Nephron progenitor cell (in vitro differentiated cells): Measurements from ENCODE around the gene SPATS2.

ENCODE experiments used
- DNase-seq: peaks from one replicate; pipeline ENCODE4 v3.0.0; 2021
- H3K27ac Mint-ChIP-seq: 2 replicates; pipeline ENCODE4 v1.8.0; 2021; ENCODE audit warnings: mild to moderate bottlenecking, moderate library complexity, mixed read lengths
- H3K27me3 Mint-ChIP-seq: 2 replicates; pipeline ENCODE4 v1.8.0; 2021; ENCODE audit warnings: mild to moderate bottlenecking, low read depth, mixed read lengths; ENCODE audit not compliant: poor library complexity
- H3K36me3 Mint-ChIP-seq: 2 replicates; pipeline ENCODE4 v1.8.0; 2021; ENCODE audit warnings: low read depth, mixed read lengths
- H3K4me1 Mint-ChIP-seq: 2 replicates; pipeline ENCODE4 v1.8.0; 2021; ENCODE audit warnings: mixed read lengths
- H3K4me3 Mint-ChIP-seq: 2 replicates; pipeline ENCODE4 v1.8.0; 2021; ENCODE audit warnings: mild to moderate bottlenecking, moderate library complexity, mixed read lengths
- H3K9me3 Mint-ChIP-seq: 2 replicates; pipeline ENCODE4 v1.8.0; 2021; ENCODE audit warnings: mild to moderate bottlenecking, moderate library complexity, mixed read lengths
- CTCF ChIP-seq: fragments of 200-600 bp; sonication (generic); IDR thresholded peaks from 2 replicates; pipeline ENCODE4 v1.5.0; 2021; ENCODE audit warnings: antibody characterized with exemption

The SPATS2 gene

DNA sequence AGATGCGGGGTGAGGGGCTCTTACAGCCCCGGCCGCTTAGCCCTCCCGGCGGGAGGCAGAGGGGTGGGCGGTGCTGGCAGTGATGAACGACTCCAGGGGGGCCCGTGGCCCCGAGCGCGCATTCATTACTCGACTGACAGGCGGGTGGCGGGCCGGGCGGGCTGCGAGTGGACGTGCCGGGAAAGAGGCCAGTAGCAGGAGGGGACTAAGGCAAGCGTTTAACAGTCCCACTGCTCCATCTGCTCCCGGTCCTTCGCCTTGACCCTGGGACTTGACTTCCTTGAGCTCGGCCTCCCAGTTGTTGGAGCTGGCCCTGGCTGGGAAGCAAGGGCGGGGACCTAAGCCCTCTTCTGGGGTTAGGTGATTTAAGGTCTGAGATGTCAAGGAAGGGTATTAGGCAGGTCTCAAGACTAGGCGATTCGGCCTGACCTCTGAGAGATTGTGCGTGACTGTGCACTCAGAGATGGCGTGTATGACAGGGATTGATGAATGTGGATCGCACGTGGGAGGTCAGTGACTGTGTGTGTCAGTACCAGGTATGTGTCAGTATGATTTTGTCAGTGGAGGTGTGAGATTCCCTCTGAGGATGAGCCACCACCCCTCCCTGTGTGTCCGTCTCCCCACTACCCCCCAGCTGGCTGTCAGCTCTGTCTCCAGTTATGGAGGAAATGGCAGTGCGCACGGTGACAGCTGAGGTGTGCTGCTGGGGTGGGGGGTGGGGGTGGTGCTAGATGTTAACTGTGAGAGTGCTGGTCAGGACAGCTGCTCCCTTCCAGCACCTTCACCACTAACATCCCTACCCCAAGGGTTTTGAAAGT is 24.1 kb upstream of the SPATS2 start:
- peaks cover 88% of the 10 kb centered on the region for H3K27me3 Mint-ChIP-seq

DNA sequence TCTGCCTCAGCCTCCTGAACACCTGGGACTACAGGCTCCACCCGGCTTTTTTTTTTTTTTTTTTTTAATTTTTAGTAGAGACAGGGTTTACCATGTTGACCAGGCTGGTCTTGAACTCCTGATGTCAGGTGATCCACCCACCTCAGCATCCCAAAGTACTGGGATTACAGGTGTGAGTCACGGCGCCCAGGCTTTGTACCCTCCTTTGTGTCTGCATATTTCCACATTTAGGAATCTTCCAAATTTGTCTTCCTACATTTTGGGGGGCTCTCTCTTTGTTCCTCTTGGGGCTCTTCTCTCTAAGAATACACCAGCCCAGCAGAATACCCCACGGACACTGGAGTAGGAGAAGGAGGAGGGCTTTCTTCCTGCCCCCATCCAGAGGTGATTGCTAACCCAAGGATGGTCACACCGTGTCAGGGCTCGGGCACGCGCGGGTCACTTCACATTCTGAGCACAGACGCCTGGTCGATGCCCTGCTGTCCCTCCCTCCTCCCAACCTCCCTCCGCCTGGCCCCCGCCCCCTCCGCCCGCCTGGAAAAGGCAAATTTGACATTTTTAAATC is 22.7 kb upstream of the SPATS2 start:
- H3K27ac Mint-ChIP-seq, result no peak overlapping the region
- no peaks in the 10 kb centered on the region for H3K9me3 Mint-ChIP-seq
- H3K27me3 Mint-ChIP-seq, result peaks cover 88% of the 10 kb centered on the region
- peaks cover 71% of the 10 kb centered on the region for H3K4me1 Mint-ChIP-seq
- no peak for TF ChIP-seq CTCF
- H3K36me3 Mint-ChIP-seq, result no peaks in the 10 kb centered on the region
- DNase-seq, result no peak
- H3K4me3 Mint-ChIP-seq, result peak overlapping the region; percentile 45

More for the DNA sequence above, 24.1 kb upstream of the SPATS2 start:
- peak; percentile 82 for DNase-seq
- peaks cover 80% of the 10 kb centered on the region for H3K4me1 Mint-ChIP-seq
- peak overlapping the region; percentile 77 for H3K4me3 Mint-ChIP-seq
- H3K27ac Mint-ChIP-seq, result peak overlapping the region; percentile 89
- no peaks in the 10 kb centered on the region for H3K9me3 Mint-ChIP-seq
- TF ChIP-seq CTCF, result no peak
- no peaks in the 10 kb centered on the region for H3K36me3 Mint-ChIP-seq

GRCh38 chr12:49345051-49345824 is 22.0 kb upstream of the SPATS2 start:
- Mint-ChIP-seq H3K4me1 (peaks cover 64% of the 10 kb centered on the region), H3K36me3 (no peaks in the 10 kb centered on the region), H3K27me3 (peaks cover 88% of the 10 kb centered on the region), H3K9me3 (no peaks in the 10 kb centered on the region), H3K27ac (no peak overlapping the region), H3K4me3 (peak overlapping the region; percentile 78)
- no peak for TF ChIP-seq CTCF
- peak; percentile 88 for DNase-seq

DNA sequence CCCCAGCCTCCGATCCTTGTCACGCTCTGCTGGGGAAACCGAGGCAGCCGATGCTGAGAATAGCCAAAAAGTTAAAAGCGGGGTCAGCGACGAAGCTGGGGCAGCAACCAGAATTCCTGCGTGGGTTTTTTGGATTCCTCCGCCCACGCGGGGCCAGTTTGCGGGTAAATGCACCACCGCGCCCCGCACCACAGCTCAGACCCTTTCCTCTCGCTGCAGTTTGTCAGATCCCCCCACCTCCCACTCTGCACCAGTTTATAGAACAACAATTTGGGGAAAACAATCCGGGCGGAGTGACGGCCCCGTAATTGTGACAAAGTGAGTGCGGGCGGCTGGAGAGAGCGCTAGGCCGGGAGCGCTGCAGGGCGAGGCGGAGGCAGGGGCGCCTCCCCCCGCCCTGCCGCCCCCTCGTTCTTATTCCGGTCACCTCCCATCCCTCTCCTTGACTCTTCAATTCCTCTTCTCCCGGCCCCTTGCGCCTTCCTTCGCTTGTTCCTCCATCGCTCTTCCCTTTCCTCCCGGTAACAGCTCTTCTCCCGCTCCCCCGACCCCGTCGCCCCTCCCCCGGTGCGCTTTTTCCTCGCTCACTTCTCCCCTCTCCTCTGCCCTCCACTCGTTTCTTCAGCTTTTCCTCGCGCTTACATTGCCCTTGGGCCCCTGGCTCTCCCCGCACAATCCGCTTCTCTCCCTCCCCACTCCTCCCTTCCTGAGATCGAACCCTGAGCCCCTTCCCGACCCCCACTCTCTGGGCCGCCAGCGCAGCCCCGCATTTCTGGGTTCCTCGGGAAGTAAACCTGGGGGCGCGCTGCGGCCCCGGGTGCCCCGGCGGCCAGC is 21.2 kb upstream of the SPATS2 start:
- Mint-ChIP-seq H3K9me3 (no peaks in the 10 kb centered on the region), H3K36me3 (no peaks in the 10 kb centered on the region), H3K4me1 (peaks cover 56% of the 10 kb centered on the region), H3K27me3 (peaks cover 88% of the 10 kb centered on the region), H3K4me3 (peak overlapping the region; percentile 78), H3K27ac (no peak overlapping the region)
- peak; percentile 50 for DNase-seq
- no peak for TF ChIP-seq CTCF

DNA sequence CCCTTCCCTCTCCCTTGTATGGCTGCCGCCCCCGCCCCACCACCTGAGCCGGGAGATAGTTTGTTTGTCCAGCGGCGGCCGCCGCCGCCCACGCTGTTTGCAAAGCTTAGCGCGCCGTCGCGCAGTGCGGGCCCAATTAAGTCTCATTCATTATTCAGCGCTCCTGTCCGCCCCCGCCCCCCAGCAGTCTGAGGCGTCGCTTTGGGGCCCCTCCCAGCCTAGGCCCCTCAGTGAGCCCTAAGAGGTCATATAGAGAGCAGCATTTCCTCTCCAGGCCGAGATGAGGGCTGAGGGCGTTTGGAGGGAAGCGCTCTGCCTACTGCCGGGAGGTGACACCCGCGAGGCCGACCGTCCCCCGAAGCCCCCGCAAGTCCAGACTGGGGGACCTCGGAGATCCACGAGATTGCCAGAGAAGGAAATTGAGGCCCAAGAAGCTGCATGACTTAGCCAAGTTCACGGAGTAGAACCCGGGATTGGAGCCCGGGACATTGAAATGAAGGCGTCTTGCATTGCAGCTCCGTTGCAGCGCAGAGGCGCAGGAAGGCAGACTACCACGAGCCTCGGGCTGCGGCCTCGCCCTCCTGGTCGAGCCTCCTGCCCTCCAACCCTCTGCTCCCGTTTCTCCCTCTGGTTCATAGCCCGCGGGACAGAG is 20.5 kb upstream of the SPATS2 start, which contains the start of gene DNAJC22:
Gene DNAJC22 (plus strand): TSS at position 230 of the 652 bp plus-strand sequence. CDS start 1,985 bp downstream, outside the sequence.
- no peak within 1 kb of the TSS for H3K27ac Mint-ChIP-seq
- no peak for TF ChIP-seq CTCF
- H3K4me3 Mint-ChIP-seq, result peak within 1 kb of the TSS; percentile 78
- H3K9me3 Mint-ChIP-seq, result no peaks in the 10 kb centered on the region
- peaks cover 51% of the 10 kb centered on the region for H3K4me1 Mint-ChIP-seq
- DNase-seq, result peak; percentile 60
- H3K27me3 Mint-ChIP-seq, result peaks cover 88% of the 10 kb centered on the region
- H3K36me3 Mint-ChIP-seq, result no peaks in the 10 kb centered on the region
